Peyer's patch (tissue), 4 donors: ENCODE data around the gene FLOT1. TPM values are rescaled to one million over a fixed set of nuclear protein-coding genes. Genes with fewer than 3 reads are reported as not detected.

ENCODE experiments used
- DNase-seq, 3 donors: peaks; one replicate each; pipeline ENCODE4 v3.0.0-alpha.2; 2017 to 2019
- H3K27ac ChIP-seq, 4 donors: fragments of 200-600 bp; sonication (generic); one replicate each; pipeline ENCODE4 v1.5.1; 2016 to 2019
- H3K27me3 ChIP-seq, 2 donors: fragments of 200-600 bp; sonication (generic); one replicate each; pipeline ENCODE4 v1.5.1; 2019
- H3K36me3 ChIP-seq, 3 donors: fragments of 200-600 bp; sonication (generic); one replicate each; pipeline ENCODE4 v1.5.1; 2016 to 2019
- H3K4me1 ChIP-seq, 4 donors: fragments of 200-600 bp; sonication (generic); one replicate each; pipeline ENCODE4 v1.5.1; 2016 to 2019
- H3K4me3 ChIP-seq, 4 donors: fragments of 200-600 bp; sonication (generic); 1 replicate in 3 of 4; 2 replicates in 1 of 4; pipeline ENCODE4 v1.5.1; 2016 to 2019; ENCODE audit warnings: mild to moderate bottlenecking in 1 of 4
- H3K9me3 ChIP-seq, 4 donors: fragments of 200-600 bp; sonication (generic); one replicate each; pipeline ENCODE4 v1.5.1; 2016 to 2019; ENCODE audit warnings: mild to moderate bottlenecking in 1 of 4
- CTCF ChIP-seq, 6 experiments: fragments of 450-650 bp in 4 of 6; fragments of 200-600 bp in 2 of 6; sonication (generic) in 1 of 6; IDR thresholded peaks; one replicate each; pipeline ENCODE4 v1.5.1; 2017 to 2019; ENCODE audit warnings: antibody characterized with exemption in 6 of 6, mild to moderate bottlenecking in 3 of 6, moderate library complexity in 1 of 6
- POLR2A ChIP-seq, 2 donors: fragments of 450-650 bp; IDR thresholded peaks; one replicate each; pipeline ENCODE4 v1.5.1; 2017; ENCODE audit warnings: antibody characterized with exemption in 2 of 2, mild to moderate bottlenecking in 2 of 2, moderate library complexity in 2 of 2
- total RNA-seq, 4 donors: library from RNA; depleted of rRNA; stranded (reverse); fragments of >200 nt; gene quantifications; one replicate each; pipeline ENCODE4 v1.1.0, GENCODE V29; 2016

Gene FLOT1
- total RNA-seq, 4 donors from 2014 or later = 74.1 to 151 (median 100) TPM

GRCh38 chr6:30683980-30684338 lies 58.5 kb downstream of the FLOT1 start:
- Histone ChIP-seq H3K27me3 (no peaks in the 10 kb centered on the region), H3K4me1 (peaks cover 0 to 52% (median 22%) of the 10 kb centered on the region in 4 donors), H3K36me3 (no peaks in the 10 kb centered on the region), H3K27ac (peak overlapping the region; percentile 86 to 98 (median 94)), H3K4me3 (peak overlapping the region; percentile 72 to 78 (median 74)), H3K9me3 (no peaks in the 10 kb centered on the region)
- TF ChIP-seq POLR2A (IDR thresholded peaks at IDR 0.05) (no peak), CTCF (IDR thresholded peaks at IDR 0.05) (no peak)
- DNase-seq = no peak

- no peak for DNase-seq
- Histone ChIP-seq H3K36me3 (peaks cover 0 to 5% (median 0%) of the 10 kb centered on the region in 3 donors), H3K27me3 (no peaks in the 10 kb centered on the region), H3K4me3 (peak overlapping the region; percentile 72 to 78 (median 74)), H3K4me1 (peaks cover 0 to 52% (median 19%) of the 10 kb centered on the region in 4 donors), H3K27ac (peak overlapping the region; percentile 86 to 98 (median 94)), H3K9me3 (no peaks in the 10 kb centered on the region)
- TF ChIP-seq CTCF (IDR thresholded peaks at IDR 0.05) (no peak), POLR2A (IDR thresholded peaks at IDR 0.05) (no peak)
Measured at GRCh38 chr6:30683183-30683979, 59.1 kb downstream of the FLOT1 start.

- H3K36me3 ChIP-seq = peaks cover 0 to 14% (median 0%) of the 10 kb centered on the region in 3 donors
- no peaks in the 10 kb centered on the region for H3K9me3 ChIP-seq
- peak overlapping the region; percentile 72 to 78 (median 74) for H3K4me3 ChIP-seq
- no peaks in the 10 kb centered on the region for H3K27me3 ChIP-seq
- peak; percentile 73 to 97 (median 97) for DNase-seq
- H3K27ac ChIP-seq = peak overlapping the region; percentile 86 to 98 (median 94)
- peaks cover 0 to 42% (median 10%) of the 10 kb centered on the region in 4 donors for H3K4me1 ChIP-seq
- TF ChIP-seq CTCF (IDR thresholded peaks at IDR 0.05) = no peak
- peak in 1 of 2 donors; percentile 21 for TF ChIP-seq POLR2A (IDR thresholded peaks at IDR 0.05)
Measured at GRCh38 chr6:30682143-30683117, 60.1 kb downstream of the FLOT1 start.

- TF ChIP-seq CTCF (IDR thresholded peaks at IDR 0.05) = no peak
- TF ChIP-seq POLR2A (IDR thresholded peaks at IDR 0.05) = no peak
- H3K9me3 ChIP-seq = no peaks in the 10 kb centered on the region
- H3K36me3 ChIP-seq = peaks cover 0 to 20% (median 0%) of the 10 kb centered on the region in 3 donors
- H3K4me3 ChIP-seq = peak overlapping the region; percentile 72 to 78 (median 74)
- H3K27me3 ChIP-seq = no peaks in the 10 kb centered on the region
- DNase-seq = no peak
- H3K27ac ChIP-seq = peak overlapping the region; percentile 86 to 98 (median 94)
- peaks cover 0 to 41% (median 9%) of the 10 kb centered on the region in 4 donors for H3K4me1 ChIP-seq
Measured at GRCh38 chr6:30681766-30682142, 60.7 kb downstream of the FLOT1 start.

- peaks cover 0 to 41% (median 9%) of the 10 kb centered on the region in 4 donors for H3K4me1 ChIP-seq
- no peaks in the 10 kb centered on the region for H3K27me3 ChIP-seq
- no peak for DNase-seq
- H3K36me3 ChIP-seq = peaks cover 0 to 24% (median 0%) of the 10 kb centered on the region in 3 donors
- peak overlapping the region; percentile 22 to 98 (median 64) for H3K27ac ChIP-seq
- no peak for TF ChIP-seq POLR2A (IDR thresholded peaks at IDR 0.05)
- TF ChIP-seq CTCF (IDR thresholded peaks at IDR 0.05) = no peak
- no peaks in the 10 kb centered on the region for H3K9me3 ChIP-seq
- peak overlapping the region; percentile 6 to 78 (median 56) for H3K4me3 ChIP-seq
Measured at GRCh38 chr6:30679765-30680535, 62.5 kb downstream of the FLOT1 start.
